HEK293 (cell line): ENCODE results near the gene STX10.

Experiments used
- CTCF ChIA-PET: fragments of 350-600 bp; formaldehyde crosslinking; extraction: SDS; loops from one replicate; lab custom pipeline; 2021; ENCODE audit warnings: antibody characterized with exemption; lab: Yijun Ruan, JAX
- POLR2A ChIA-PET: fragments of 300-600 bp; formaldehyde crosslinking; extraction: SDS; loops from one replicate; lab custom pipeline; 2020; ENCODE audit warnings: antibody characterized with exemption, inconsistent platforms; lab: Yijun Ruan, JAX
- H3K27ac ChIP-seq: fragments of 200-500 bp; sonication (Bioruptor generic); 2 replicates; pipeline ENCODE4 v1.5.1; 2014; ENCODE audit warnings: low read depth, low read length, control low read depth, inconsistent platforms; ENCODE audit errors: extremely low read depth
- H3K36me3 ChIP-seq, 2 experiments: fragments of 200-500 bp in 1 of 2; sonication (Bioruptor generic) in 1 of 2; 1 replicate in 1 of 2; 2 replicates in 1 of 2; pipeline ENCODE4 v1.5.1; 2014 to 2017; ENCODE audit warnings: inconsistent platforms in 2 of 2, low read length in 2 of 2; ENCODE audit not compliant: control insufficient read depth in 2 of 2, insufficient read depth in 1 of 2
- H3K4me1 ChIP-seq: fragments of 200-500 bp; sonication (Bioruptor generic); 2 replicates; pipeline ENCODE4 v1.5.1; 2014; ENCODE audit warnings: mild to moderate bottlenecking, low read length, inconsistent platforms; ENCODE audit not compliant: control insufficient read depth, insufficient read depth
- H3K4me3 ChIP-seq: 2 replicates; pipeline ENCODE4 v1.5.1; 2011; ENCODE audit warnings: low read depth, mild to moderate bottlenecking, control low read depth, low read length, moderate library complexity
- H3K9me3 ChIP-seq: fragments of 200-500 bp; sonication (Bioruptor generic); 2 replicates; pipeline ENCODE4 v1.5.1; 2014; ENCODE audit warnings: low read depth, low read length, inconsistent platforms; ENCODE audit not compliant: control insufficient read depth, insufficient read depth
- KLF1 ChIP-seq: fragments of 450-650 bp; formaldehyde crosslinking; IDR thresholded peaks from 2 replicates; pipeline ENCODE4 v1.5.1; 2016; ENCODE audit warnings: missing biosample characterization, missing genetic modification characterization
- KLF17 ChIP-seq: fragments of 450-650 bp; formaldehyde crosslinking; IDR thresholded peaks from 2 replicates; pipeline ENCODE4 v1.5.1; 2016; ENCODE audit warnings: missing biosample characterization, missing genetic modification characterization
- KLF9 ChIP-seq: fragments of 450-650 bp; formaldehyde crosslinking; IDR thresholded peaks from 2 replicates; pipeline ENCODE4 v1.5.1; 2016; ENCODE audit warnings: missing biosample characterization, missing genetic modification characterization, low read depth
- RBAK ChIP-seq: fragments of 450-650 bp; formaldehyde crosslinking; IDR thresholded peaks from 2 replicates; pipeline ENCODE4 v1.5.1; 2016; ENCODE audit warnings: missing biosample characterization, missing genetic modification characterization
- ZBTB8A ChIP-seq: fragments of 450-650 bp; formaldehyde crosslinking; IDR thresholded peaks from 2 replicates; pipeline ENCODE4 v1.5.1; 2016; ENCODE audit warnings: missing biosample characterization, missing genetic modification characterization
- ZFHX2 ChIP-seq: fragments of 450-650 bp; formaldehyde crosslinking; conservative IDR thresholded peaks from 2 replicates; pipeline ENCODE4 v1.5.1; 2016; ENCODE audit warnings: missing biosample characterization, missing genetic modification characterization
- ZFP3 ChIP-seq: fragments of 450-650 bp; formaldehyde crosslinking; IDR thresholded peaks from 2 replicates; pipeline ENCODE4 v1.5.1; 2016; ENCODE audit warnings: low read depth, missing biosample characterization, missing genetic modification characterization
- ZNF155 ChIP-seq: fragments of 450-650 bp; formaldehyde crosslinking; IDR thresholded peaks from 2 replicates; pipeline ENCODE4 v1.5.1; 2016; ENCODE audit warnings: missing biosample characterization, missing genetic modification characterization
- ZNF16 ChIP-seq: fragments of 450-650 bp; formaldehyde crosslinking; IDR thresholded peaks from 2 replicates; pipeline ENCODE4 v1.5.1; 2016; ENCODE audit warnings: low read depth, missing biosample characterization, missing genetic modification characterization
- ZNF184 ChIP-seq: fragments of 450-650 bp; IDR thresholded peaks from 2 replicates; pipeline ENCODE4 v1.5.1; 2018; ENCODE audit warnings: missing biosample characterization, mild to moderate bottlenecking, missing genetic modification characterization
- ZNF280D ChIP-seq: fragments of 450-650 bp; formaldehyde crosslinking; IDR thresholded peaks from 2 replicates; pipeline ENCODE4 v1.5.1; 2016; ENCODE audit warnings: missing biosample characterization, missing genetic modification characterization
- ZNF335 ChIP-seq: fragments of 450-650 bp; formaldehyde crosslinking; conservative IDR thresholded peaks from 2 replicates; pipeline ENCODE4 v1.5.1; 2016; ENCODE audit warnings: missing biosample characterization, missing genetic modification characterization
- ZNF341 ChIP-seq: fragments of 450-650 bp; formaldehyde crosslinking; IDR thresholded peaks from 2 replicates; pipeline ENCODE4; 2016; ENCODE audit warnings: low read depth, missing biosample characterization, missing genetic modification characterization
- ZNF354C ChIP-seq: fragments of 450-650 bp; formaldehyde crosslinking; IDR thresholded peaks from 2 replicates; pipeline ENCODE4 v1.5.1; 2016; ENCODE audit warnings: missing biosample characterization, missing genetic modification characterization, low read depth, borderline replicate concordance
- ZNF398 ChIP-seq: fragments of 450-650 bp; formaldehyde crosslinking; IDR thresholded peaks from 2 replicates; pipeline ENCODE4 v1.5.1; 2017; ENCODE audit warnings: missing biosample characterization, missing genetic modification characterization
- ZNF416 ChIP-seq: fragments of 450-650 bp; formaldehyde crosslinking; IDR thresholded peaks from 2 replicates; pipeline ENCODE4 v1.5.1; 2016; ENCODE audit warnings: missing biosample characterization, missing genetic modification characterization
- ZNF48 ChIP-seq: fragments of 450-650 bp; formaldehyde crosslinking; IDR thresholded peaks from 2 replicates; pipeline ENCODE4 v1.5.1; 2016; ENCODE audit warnings: missing biosample characterization, missing genetic modification characterization
- ZNF501 ChIP-seq: fragments of 450-650 bp; formaldehyde crosslinking; IDR thresholded peaks from 2 replicates; pipeline ENCODE4 v1.5.1; 2016; ENCODE audit warnings: missing biosample characterization, missing genetic modification characterization
- ZNF529 ChIP-seq: fragments of 450-650 bp; formaldehyde crosslinking; IDR thresholded peaks from 2 replicates; pipeline ENCODE4 v1.5.1; 2017; ENCODE audit warnings: missing genetic modification characterization, missing biosample characterization; ENCODE audit not compliant: insufficient replicate concordance
- ZNF530 ChIP-seq: fragments of 450-650 bp; formaldehyde crosslinking; IDR thresholded peaks from 2 replicates; pipeline ENCODE4 v1.5.1; 2016; ENCODE audit warnings: low read depth, missing biosample characterization, missing genetic modification characterization
- ZNF544 ChIP-seq: fragments of 450-650 bp; formaldehyde crosslinking; IDR thresholded peaks from 2 replicates; pipeline ENCODE4 v1.5.0; 2017; ENCODE audit warnings: missing biosample characterization, missing genetic modification characterization
- ZNF571 ChIP-seq: fragments of 450-650 bp; formaldehyde crosslinking; IDR thresholded peaks from 2 replicates; pipeline ENCODE4 v1.5.0; 2017; ENCODE audit warnings: missing biosample characterization, missing genetic modification characterization
- ZNF639 ChIP-seq: fragments of 450-650 bp; formaldehyde crosslinking; IDR thresholded peaks from 2 replicates; pipeline ENCODE4 v1.5.1; 2016; ENCODE audit warnings: missing biosample characterization, missing genetic modification characterization
- ZNF658 ChIP-seq: fragments of 450-650 bp; formaldehyde crosslinking; IDR thresholded peaks from 2 replicates; pipeline ENCODE4; 2016; ENCODE audit warnings: missing biosample characterization, missing genetic modification characterization
- ZNF707 ChIP-seq: fragments of 450-650 bp; formaldehyde crosslinking; IDR thresholded peaks from 2 replicates; pipeline ENCODE4 v1.5.1; 2016; ENCODE audit warnings: missing biosample characterization, missing genetic modification characterization
- ZNF776 ChIP-seq: fragments of 450-650 bp; formaldehyde crosslinking; IDR thresholded peaks from 2 replicates; pipeline ENCODE4 v1.5.0; 2017; ENCODE audit warnings: missing biosample characterization, missing genetic modification characterization, borderline replicate concordance
- ZNF791 ChIP-seq: fragments of 450-650 bp; formaldehyde crosslinking; IDR thresholded peaks from 2 replicates; pipeline ENCODE4 v1.5.1; 2016; ENCODE audit warnings: missing biosample characterization, missing genetic modification characterization
- ZNF792 ChIP-seq: fragments of 450-650 bp; formaldehyde crosslinking; IDR thresholded peaks from 2 replicates; pipeline ENCODE4 v1.5.1; 2016; ENCODE audit warnings: missing biosample characterization, missing genetic modification characterization

The STX10 gene

GRCh38 chr19:13172346-13173138 lies 22.4 kb upstream of the STX10 start (continued):
- TF ChIP-seq ZNF529 (tag by site-specific recombination) (no peak), ZFP3 (tag by site-specific recombination) (no peak), KLF9 (tag by site-specific recombination) (peak; percentile 40), ZNF48 (tag by site-specific recombination) (no peak), ZNF571 (no peak), ZNF639 (tag by site-specific recombination) (no peak), ZNF398 (tag by site-specific recombination) (0 out of 2 replicates have a peak, but pooled peaks have one; percentile 27), ZFHX2 (peak; percentile 91), ZNF335 (tag by site-specific recombination) (peak; percentile 31; the same call in 1 of the 2 replicates), KLF17 (tag by site-specific recombination) (peak; percentile 63), KLF1 (tag by site-specific recombination) (peak; percentile 58)

- Histone ChIP-seq H3K27ac (no peak overlapping the region), H3K36me3 (no peaks in the 10 kb centered on the region), H3K9me3 (no peaks in the 10 kb centered on the region), H3K4me3 (no peak overlapping the region), H3K4me1 (peaks cover 10% of the 10 kb centered on the region)
- POLR2A ChIA-PET: interaction anchor here (5.2 kb wide), 1 partner anchor 19 kb away, joined by 63 read pairs; no protein-coding TSS in a partner anchor
- CTCF ChIA-PET: interaction anchor here (1.1 to 2.6 kb wide), 2 partner anchors 12 to 25 kb away, joined by 3 to 11 read pairs; no protein-coding TSS in a partner anchor
- TF ChIP-seq ZNF354C (no peak), ZNF16 (no peak), ZNF184 (tag by site-specific recombination) (no peak), ZNF776 (no peak), ZNF280D (tag by site-specific recombination) (no peak), ZNF544 (tag by site-specific recombination) (no peak), ZBTB8A (tag by site-specific recombination) (no peak), ZNF792 (no peak), ZNF658 (tag by site-specific recombination) (no peak), ZNF530 (no peak), ZFP3 (tag by site-specific recombination) (no peak), KLF1 (tag by site-specific recombination) (no peak), ZNF155 (tag by site-specific recombination) (no peak), ZNF501 (tag by site-specific recombination) (no peak), ZNF341 (tag by site-specific recombination) (no peak), ZNF791 (tag by site-specific recombination) (no peak), ZNF707 (tag by site-specific recombination) (no peak), ZNF416 (tag by site-specific recombination) (no peak), ZFHX2 (no peak), RBAK (tag by site-specific recombination) (no peak)
Observed at GRCh38 chr19:13171146-13171545, 21.0 kb upstream of the STX10 start.
